Kidney epithelial cell (primary cell): Measurements from ENCODE around the gene FCHSD2. TPM values are rescaled to one million over a fixed set of nuclear protein-coding genes. Genes with fewer than 3 reads are reported as not detected.

ENCODE experiments used
- DNase-seq: peaks from one replicate; pipeline ENCODE4 v3.0.0-alpha.2; 2010; ENCODE audit warnings: low read depth
- H3K27me3 ChIP-seq: 2 replicates; pipeline ENCODE4 v1.6.0; 2011; ENCODE audit warnings: low read length; ENCODE audit not compliant: control insufficient read depth, insufficient read depth
- H3K36me3 ChIP-seq: 2 replicates; pipeline ENCODE4 v1.5.1; 2011; ENCODE audit warnings: low read length; ENCODE audit not compliant: control insufficient read depth, insufficient read depth
- H3K4me3 ChIP-seq: 2 replicates; pipeline ENCODE4 v1.5.1; 2011; ENCODE audit warnings: low read depth, mild to moderate bottlenecking, control low read depth, low read length
- CTCF ChIP-seq: IDR thresholded peaks from 2 replicates; pipeline ENCODE4 v1.5.1; 2011; ENCODE audit warnings: mild to moderate bottlenecking, moderate library complexity, low read length, control low read depth, inconsistent platforms; ENCODE audit not compliant: insufficient read depth, poor library complexity, severe bottlenecking
- total RNA-seq: library from RNA; depleted of rRNA; stranded (reverse); fragments of >200 nt; gene quantifications from 2 replicates; pipeline ENCODE4 v1.2.3, GENCODE V29; 2015

FCHSD2 gene
- total RNA-seq, 1 donor from 2014 or later = 13.2 TPM

- no peak for DNase-seq
- no peak overlapping the region for H3K4me3 ChIP-seq
- H3K27me3 ChIP-seq = no peaks in the 10 kb centered on the region
- no peak for TF ChIP-seq CTCF
- no peaks in the 10 kb centered on the region for H3K36me3 ChIP-seq
Observed at GRCh38 chr11:72820439-72821139, 321.5 kb downstream of the FCHSD2 start.

- Histone ChIP-seq H3K36me3 (no peaks in the 10 kb centered on the region), H3K4me3 (no peak overlapping the region)
- no peak for TF ChIP-seq CTCF
Observed at GRCh38 chr11:72818971-72819370, 323.1 kb downstream of the FCHSD2 start.

GRCh38 chr11:72817966-72818365 lies 324.2 kb downstream of the FCHSD2 start:
- TF ChIP-seq CTCF = no peak
- DNase-seq = no peak
- Histone ChIP-seq H3K36me3 (no peaks in the 10 kb centered on the region), H3K27me3 (no peaks in the 10 kb centered on the region), H3K4me3 (no peak overlapping the region)

More at GRCh38 chr11:72818971-72819370, 323.1 kb downstream of the FCHSD2 start:
- no peak for DNase-seq
- no peaks in the 10 kb centered on the region for H3K27me3 ChIP-seq

GRCh38 chr11:72816404-72816990 lies 325.6 kb downstream of the FCHSD2 start:
- TF ChIP-seq CTCF = no peak
- no peak overlapping the region for H3K4me3 ChIP-seq
- no peak for DNase-seq
- H3K36me3 ChIP-seq = no peaks in the 10 kb centered on the region
- no peaks in the 10 kb centered on the region for H3K27me3 ChIP-seq

- no peaks in the 10 kb centered on the region for H3K36me3 ChIP-seq
- no peak for DNase-seq
- peak overlapping the region; percentile 68 for H3K4me3 ChIP-seq
- no peaks in the 10 kb centered on the region for H3K27me3 ChIP-seq
- no peak for TF ChIP-seq CTCF
Observed at GRCh38 chr11:72815110-72815618, 327.0 kb downstream of the FCHSD2 start.
